ENCODE measurements around the gene P2RY8. TPM values are rescaled to one million over a fixed set of nuclear protein-coding genes. Genes with fewer than 3 reads are reported as not detected.

Gene P2RY8
- total and polyA plus RNA-seq, 2 of the 4 experiments (the other 2 are of a cell fraction), result not detected

DNA sequence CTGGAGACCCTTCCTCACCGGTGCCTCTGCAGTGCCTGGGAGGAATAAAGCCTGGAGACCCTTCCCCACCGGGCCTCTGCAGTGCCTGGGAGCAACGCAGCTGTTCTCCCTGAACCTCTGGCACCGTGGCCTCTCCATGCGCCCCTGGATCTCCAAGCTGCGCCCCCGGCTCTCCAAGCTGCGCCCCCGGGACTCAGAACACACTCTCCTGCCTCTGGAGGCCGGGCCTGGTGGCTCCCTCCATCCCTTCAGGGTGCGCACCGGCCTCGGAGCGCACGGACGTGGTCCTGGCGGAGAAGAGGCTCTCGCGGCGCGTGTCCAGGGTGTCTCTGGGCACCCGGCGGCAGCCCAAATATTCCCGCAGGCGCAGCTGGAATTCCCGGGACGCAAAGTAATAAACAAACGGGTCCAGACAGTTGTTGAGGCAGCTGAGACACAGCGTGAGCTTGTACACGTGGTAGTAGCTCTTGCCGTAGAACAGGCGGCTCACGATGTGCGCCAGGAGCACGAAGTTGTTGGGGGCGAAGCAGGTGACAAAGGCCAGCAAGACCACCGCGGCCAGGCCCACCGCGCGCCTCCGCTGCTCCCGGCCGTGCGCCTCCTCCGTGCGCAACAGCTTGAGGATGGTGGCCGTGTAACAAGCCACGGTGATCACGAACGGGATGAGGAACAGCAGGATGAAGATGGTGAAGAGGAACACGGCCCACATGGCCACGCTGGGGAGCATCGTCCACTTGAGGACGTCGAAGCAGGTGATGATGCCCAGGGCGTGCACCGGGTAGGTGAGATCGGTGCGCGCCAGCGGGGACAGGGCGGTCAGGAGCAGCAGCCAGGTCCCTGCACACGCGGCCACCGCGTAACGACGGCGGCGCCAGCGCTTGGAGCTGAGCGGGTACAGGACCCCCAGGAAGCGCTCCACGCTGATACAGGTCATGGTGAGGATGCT lies 71.4 kb downstream of the P2RY8 start:
- 6% methylated on average over 46 of the region's 75 CpGs; no CpG with 5 or more reads in 1 of the 2 experiments for WGBS, 2 experiments (ENCODE audit: extremely low coverage in 2 of 2, insufficient read length in 1 of 2)
- no peak for TF ChIP-seq MXI1 (IDR thresholded peaks at IDR 0.05; ENCODE audit: borderline replicate concordance, low read depth, low read length)
- no peak for TF ChIP-seq SMC3 (IDR thresholded peaks at IDR 0.05; ENCODE audit: low read depth, low read length)
- TF ChIP-seq BHLHE40 (IDR thresholded peaks at IDR 0.05; ENCODE audit: low read depth, low read length), result no peak
- no peak for TF ChIP-seq NFE2L2 (IDR thresholded peaks at IDR 0.05; ENCODE audit: low read depth, low read length)
- no peak for TF ChIP-seq FOS (IDR thresholded peaks at IDR 0.05; ENCODE audit: low read depth, low read length)
- no peak for TF ChIP-seq MAFK (IDR thresholded peaks at IDR 0.05; ENCODE audit: low read depth, low read length)
- no peak for TF ChIP-seq RAD21 (IDR thresholded peaks at IDR 0.05; ENCODE audit: low read length)
- TF ChIP-seq, protein P1, sequence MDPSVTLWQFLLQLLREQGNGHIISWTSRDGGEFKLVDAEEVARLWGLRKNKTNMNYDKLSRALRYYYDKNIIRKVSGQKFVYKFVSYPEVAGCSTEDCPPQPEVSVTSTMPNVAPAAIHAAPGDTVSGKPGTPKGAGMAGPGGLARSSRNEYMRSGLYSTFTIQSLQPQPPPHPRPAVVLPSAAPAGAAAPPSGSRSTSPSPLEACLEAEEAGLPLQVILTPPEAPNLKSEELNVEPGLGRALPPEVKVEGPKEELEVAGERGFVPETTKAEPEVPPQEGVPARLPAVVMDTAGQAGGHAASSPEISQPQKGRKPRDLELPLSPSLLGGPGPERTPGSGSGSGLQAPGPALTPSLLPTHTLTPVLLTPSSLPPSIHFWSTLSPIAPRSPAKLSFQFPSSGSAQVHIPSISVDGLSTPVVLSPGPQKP (IDR thresholded peaks at IDR 0.05; ENCODE audit: borderline replicate concordance, low read depth, low read length), result no peak
- TF ChIP-seq CEBPB (IDR thresholded peaks at IDR 0.05; ENCODE audit: low read depth, low read length), result no peak
- TF ChIP-seq, protein P2, sequence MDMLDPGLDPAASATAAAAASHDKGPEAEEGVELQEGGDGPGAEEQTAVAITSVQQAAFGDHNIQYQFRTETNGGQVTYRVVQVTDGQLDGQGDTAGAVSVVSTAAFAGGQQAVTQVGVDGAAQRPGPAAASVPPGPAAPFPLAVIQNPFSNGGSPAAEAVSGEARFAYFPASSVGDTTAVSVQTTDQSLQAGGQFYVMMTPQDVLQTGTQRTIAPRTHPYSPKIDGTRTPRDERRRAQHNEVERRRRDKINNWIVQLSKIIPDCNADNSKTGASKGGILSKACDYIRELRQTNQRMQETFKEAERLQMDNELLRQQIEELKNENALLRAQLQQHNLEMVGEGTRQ (IDR thresholded peaks at IDR 0.05; ENCODE audit: low read depth, low read length), result no peak
- TF ChIP-seq RCOR1 (IDR thresholded peaks at IDR 0.05; ENCODE audit: insufficient replicate concordance, low read length), result no peak
- TF ChIP-seq, protein P3, sequence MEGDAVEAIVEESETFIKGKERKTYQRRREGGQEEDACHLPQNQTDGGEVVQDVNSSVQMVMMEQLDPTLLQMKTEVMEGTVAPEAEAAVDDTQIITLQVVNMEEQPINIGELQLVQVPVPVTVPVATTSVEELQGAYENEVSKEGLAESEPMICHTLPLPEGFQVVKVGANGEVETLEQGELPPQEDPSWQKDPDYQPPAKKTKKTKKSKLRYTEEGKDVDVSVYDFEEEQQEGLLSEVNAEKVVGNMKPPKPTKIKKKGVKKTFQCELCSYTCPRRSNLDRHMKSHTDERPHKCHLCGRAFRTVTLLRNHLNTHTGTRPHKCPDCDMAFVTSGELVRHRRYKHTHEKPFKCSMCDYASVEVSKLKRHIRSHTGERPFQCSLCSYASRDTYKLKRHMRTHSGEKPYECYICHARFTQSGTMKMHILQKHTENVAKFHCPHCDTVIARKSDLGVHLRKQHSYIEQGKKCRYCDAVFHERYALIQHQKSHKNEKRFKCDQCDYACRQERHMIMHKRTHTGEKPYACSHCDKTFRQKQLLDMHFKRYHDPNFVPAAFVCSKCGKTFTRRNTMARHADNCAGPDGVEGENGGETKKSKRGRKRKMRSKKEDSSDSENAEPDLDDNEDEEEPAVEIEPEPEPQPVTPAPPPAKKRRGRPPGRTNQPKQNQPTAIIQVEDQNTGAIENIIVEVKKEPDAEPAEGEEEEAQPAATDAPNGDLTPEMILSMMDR (conservative IDR thresholded peaks at IDR 0.05; ENCODE audit: low read depth, low read length), result no peak
- no peak for TF ChIP-seq POLR2A (IDR thresholded peaks at IDR 0.05; ENCODE audit: low read depth, low read length)
- no peak for TF ChIP-seq CHD1 (IDR thresholded peaks at IDR 0.05; ENCODE audit: low read depth, low read length)

More for the DNA sequence above, 71.4 kb downstream of the P2RY8 start:
- H3K79me1 ChIP-seq (ENCODE audit: low read depth in 1 of 2, low read length in 2 of 2), result no peaks in the 10 kb centered on the region
- no peak overlapping the region for H3K4ac ChIP-seq (ENCODE audit: low read depth, low read length)
- H3K4me3 ChIP-seq (ENCODE audit: insufficient read depth, low read depth, low read length), result no peak overlapping the region
- no peak overlapping the region for H2BK5ac ChIP-seq (ENCODE audit: low read depth, low read length, poor library complexity, severe bottlenecking)
- no peak overlapping the region for H2BK15ac ChIP-seq (ENCODE audit: low read depth, low read length)
- no peak overlapping the region for H3K27ac ChIP-seq (ENCODE audit: insufficient read depth, low read length)
- intact Hi-C loops (cut with micrococcal nuclease), result no loop called here
- no peak overlapping the region for H3K56ac ChIP-seq (ENCODE audit: extremely low read depth, insufficient read depth, low read length)
- H4K91ac ChIP-seq (ENCODE audit: insufficient read depth, low read depth, low read length), result no peak overlapping the region
- H3K9me3 ChIP-seq (ENCODE audit: control insufficient read depth, insufficient read depth, low read length), result no peaks in the 10 kb centered on the region
- H2BK20ac ChIP-seq (ENCODE audit: low read depth, low read length), result no peak overlapping the region
- peaks cover 7% of the 10 kb centered on the region; the same call in 1 of the 2 replicates for H3K27me3 ChIP-seq (ENCODE audit: control insufficient read depth, insufficient read depth, low read length)
- H4K5ac ChIP-seq (ENCODE audit: low read depth, low read length), result no peak overlapping the region
- in situ Hi-C loops (cut with MboI; ENCODE audit: low sequenced_read_pairs), result loop anchor here (25.0 kb wide), 2 partner anchors 122 to 1347 kb away; partner anchors contain the start of gene AKAP17A
- ChIA-PET CTCF (no interaction called here), POLR2A (ENCODE audit: unreplicated experiment) (no interaction called here)
- DNase-seq (no peak), ATAC-seq (ENCODE audit: low read depth) (no peak)
- H3K36me3 ChIP-seq (ENCODE audit: control insufficient read depth, insufficient read depth, low read length), result no peaks in the 10 kb centered on the region
- dilution Hi-C loops (cut with HindIII; ENCODE audit: low sequenced_read_pairs, unreplicated experiment), result no loop called here
- no peaks in the 10 kb centered on the region for H3K4me1 ChIP-seq (ENCODE audit: control insufficient read depth, insufficient read depth, low read length)
- H4K8ac ChIP-seq (ENCODE audit: low read depth in 2 of 2, low read length in 2 of 2), result no peak overlapping the region
- H3K4me2 ChIP-seq (ENCODE audit: low read depth, low read length), result no peak overlapping the region
- H3K9ac ChIP-seq (ENCODE audit: low read depth, low read length), result no peak overlapping the region
- H2AK5ac ChIP-seq (ENCODE audit: low read depth, low read length), result no peak overlapping the region
- no peak overlapping the region for H2BK120ac ChIP-seq (ENCODE audit: low read depth, low read length)
- H2AK9ac ChIP-seq (replicated peaks; ENCODE audit: low read depth, low read length, poor library complexity), result peak overlapping the region; percentile 50
- no peak overlapping the region for H3K14ac ChIP-seq (replicated peaks; ENCODE audit: low read depth, low read length)
- H2AFZ ChIP-seq (replicated peaks; ENCODE audit: low read length, poor library complexity), result peak overlapping the region; percentile 43
- H3K23ac ChIP-seq (ENCODE audit: low read depth, low read length), result no peak overlapping the region
- H3K18ac ChIP-seq (ENCODE audit: low read depth, low read length), result no peak overlapping the region
- no peaks in the 10 kb centered on the region for H3K9me1 ChIP-seq (ENCODE audit: insufficient read depth, low read length)
- no TSS peak for BruUV-seq (replicated peaks)
- no peaks in the 10 kb centered on the region for H4K20me1 ChIP-seq (ENCODE audit: insufficient read depth, low read length)
